Astrocyte of the cerebellum (primary cell): ENCODE results near the gene GRM5.

Source experiments
- DNase-seq: peaks from one replicate; pipeline ENCODE4 v3.0.0-alpha.2; 2011; ENCODE audit warnings: low read depth
- H3K4me3 ChIP-seq: 2 replicates; pipeline ENCODE4 v1.5.1; 2011; ENCODE audit warnings: mild to moderate bottlenecking, low read depth, low read length, moderate library complexity
- in situ Hi-C: cut with HindIII; loops from 2 replicates; pipeline ENCODE4 v1.10.0; 2017; ENCODE audit warnings: low sequenced_read_pairs
- TF ChIP-seq, protein P1 (sequence below): IDR thresholded peaks from 2 replicates; pipeline ENCODE4 v1.5.1; 2012; ENCODE audit warnings: low read length, low read depth, moderate library complexity, mild to moderate bottlenecking; ENCODE audit errors: missing control alignments

The GRM5 gene

DNA sequence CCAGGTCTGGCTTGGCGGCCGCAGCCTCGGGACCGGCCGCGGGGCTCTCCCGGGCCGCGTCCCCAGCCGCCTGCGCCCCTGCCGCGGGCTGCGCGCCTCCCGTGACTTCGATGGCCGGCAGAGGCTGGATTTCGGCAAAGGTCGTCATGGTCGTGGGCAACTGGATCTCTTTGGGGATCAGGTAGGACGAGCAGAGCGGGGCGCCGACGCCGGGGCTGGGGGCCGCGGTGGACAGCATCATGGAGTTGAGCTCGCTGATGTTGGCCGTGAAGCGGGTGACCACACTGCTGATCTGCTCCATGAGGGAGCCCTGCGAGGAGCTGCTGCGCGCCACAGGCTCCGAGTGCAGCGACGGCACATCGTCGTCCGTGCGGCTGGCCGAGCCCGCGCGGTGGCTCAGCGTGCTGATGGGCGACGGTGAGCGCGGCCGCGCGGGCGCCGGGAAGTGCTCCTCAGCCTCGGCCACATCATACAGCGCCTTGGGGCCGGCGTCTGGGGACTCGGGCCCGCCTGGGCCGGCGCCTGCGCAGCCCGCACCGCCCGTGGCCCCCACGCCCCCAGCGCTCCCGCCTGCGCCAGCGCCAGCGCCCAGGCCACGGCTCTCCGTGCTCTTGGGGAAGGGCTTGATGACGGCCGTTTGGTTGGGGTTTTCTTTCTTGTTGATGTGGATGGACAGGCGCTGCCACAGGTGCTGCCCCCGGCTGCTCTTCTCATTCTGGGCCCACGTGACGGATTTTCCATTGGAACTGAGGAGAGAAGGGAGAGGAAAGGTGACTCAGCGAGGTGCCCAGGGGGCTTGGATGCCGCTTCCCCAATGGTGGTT, 556.8 kb downstream of the GRM5 start:
- TF ChIP-seq, protein P1, sequence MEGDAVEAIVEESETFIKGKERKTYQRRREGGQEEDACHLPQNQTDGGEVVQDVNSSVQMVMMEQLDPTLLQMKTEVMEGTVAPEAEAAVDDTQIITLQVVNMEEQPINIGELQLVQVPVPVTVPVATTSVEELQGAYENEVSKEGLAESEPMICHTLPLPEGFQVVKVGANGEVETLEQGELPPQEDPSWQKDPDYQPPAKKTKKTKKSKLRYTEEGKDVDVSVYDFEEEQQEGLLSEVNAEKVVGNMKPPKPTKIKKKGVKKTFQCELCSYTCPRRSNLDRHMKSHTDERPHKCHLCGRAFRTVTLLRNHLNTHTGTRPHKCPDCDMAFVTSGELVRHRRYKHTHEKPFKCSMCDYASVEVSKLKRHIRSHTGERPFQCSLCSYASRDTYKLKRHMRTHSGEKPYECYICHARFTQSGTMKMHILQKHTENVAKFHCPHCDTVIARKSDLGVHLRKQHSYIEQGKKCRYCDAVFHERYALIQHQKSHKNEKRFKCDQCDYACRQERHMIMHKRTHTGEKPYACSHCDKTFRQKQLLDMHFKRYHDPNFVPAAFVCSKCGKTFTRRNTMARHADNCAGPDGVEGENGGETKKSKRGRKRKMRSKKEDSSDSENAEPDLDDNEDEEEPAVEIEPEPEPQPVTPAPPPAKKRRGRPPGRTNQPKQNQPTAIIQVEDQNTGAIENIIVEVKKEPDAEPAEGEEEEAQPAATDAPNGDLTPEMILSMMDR: no peak
- no peak for DNase-seq
- peak overlapping the region; percentile 33 for H3K4me3 ChIP-seq
- in situ Hi-C loops: no loop called here

DNA sequence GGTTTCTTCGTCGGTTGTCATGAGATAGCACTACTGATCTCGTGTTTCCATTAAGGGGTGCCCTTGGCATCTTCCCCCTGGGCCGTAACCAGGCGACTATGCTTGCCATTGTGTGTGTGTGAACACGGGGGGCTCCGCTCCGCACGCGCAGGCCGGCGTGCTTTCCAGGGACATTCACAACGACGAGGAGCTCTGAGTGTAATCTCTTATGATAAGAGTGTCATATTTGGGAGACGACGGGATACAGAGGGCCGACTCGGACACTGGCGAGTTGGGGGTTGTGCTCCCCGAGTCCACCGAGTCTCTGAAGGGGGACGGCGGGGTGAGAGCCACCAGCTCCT, 557.4 kb downstream of the GRM5 start:
- peak overlapping the region; percentile 33 for H3K4me3 ChIP-seq
- in situ Hi-C loops: no loop called here
- no peak for DNase-seq
- TF ChIP-seq, protein P1: no peak

DNA sequence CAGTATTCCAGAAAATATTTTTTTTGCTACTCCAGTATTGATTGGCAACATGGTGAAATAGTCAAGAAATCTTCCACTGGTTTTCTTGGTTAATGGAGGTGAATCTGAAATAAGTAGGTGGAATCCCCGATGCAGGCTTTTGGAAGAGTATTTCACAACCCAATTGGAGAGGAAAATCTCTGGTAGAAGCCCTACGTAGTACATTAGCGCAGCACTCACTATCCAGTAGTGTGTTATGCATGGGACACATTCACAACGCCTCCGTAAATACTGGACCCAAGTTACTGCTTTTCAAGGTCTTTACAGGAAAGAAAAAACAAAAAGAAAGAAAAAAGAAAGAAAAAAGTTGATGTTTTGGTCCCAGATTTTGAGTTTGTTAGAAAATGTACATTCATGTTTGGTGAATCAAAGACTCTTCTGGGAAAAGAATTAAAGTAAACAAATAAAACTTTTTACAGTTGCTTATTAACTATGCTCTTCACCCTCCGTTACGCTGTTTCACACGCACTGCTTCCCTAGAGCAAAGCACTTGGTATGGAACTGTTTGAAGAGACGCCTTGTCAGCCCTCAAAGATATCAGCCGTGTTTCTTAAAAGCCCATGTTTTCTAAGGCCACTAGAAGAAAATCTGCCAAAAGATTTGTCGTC, 557.9 kb downstream of the GRM5 start:
- in situ Hi-C loops: no loop called here
- TF ChIP-seq, protein P1: no peak
- H3K4me3 ChIP-seq: no peak overlapping the region
- DNase-seq: no peak

DNA sequence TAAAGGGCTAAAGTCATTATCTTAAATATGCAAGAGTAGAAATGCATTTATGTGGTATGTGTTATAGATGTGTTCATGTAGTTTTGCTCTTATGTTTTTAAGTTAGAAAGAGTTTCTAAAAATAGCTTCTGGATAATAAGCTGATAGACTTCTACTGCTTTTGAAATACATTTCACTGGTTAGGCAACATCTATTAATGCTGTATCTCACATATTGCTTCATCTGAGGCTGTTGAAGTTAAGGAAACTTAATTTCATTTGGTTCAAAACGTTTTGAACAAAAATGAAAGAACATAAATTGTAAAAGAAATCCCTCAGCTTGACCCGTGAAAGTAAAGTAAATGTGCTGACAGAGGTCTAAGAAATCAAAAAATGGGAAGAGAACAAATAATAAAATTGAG, 564.2 kb downstream of the GRM5 start:
- in situ Hi-C loops: no loop called here
- TF ChIP-seq, protein P1: no peak
- DNase-seq: no peak
- H3K4me3 ChIP-seq: no peak overlapping the region

DNA sequence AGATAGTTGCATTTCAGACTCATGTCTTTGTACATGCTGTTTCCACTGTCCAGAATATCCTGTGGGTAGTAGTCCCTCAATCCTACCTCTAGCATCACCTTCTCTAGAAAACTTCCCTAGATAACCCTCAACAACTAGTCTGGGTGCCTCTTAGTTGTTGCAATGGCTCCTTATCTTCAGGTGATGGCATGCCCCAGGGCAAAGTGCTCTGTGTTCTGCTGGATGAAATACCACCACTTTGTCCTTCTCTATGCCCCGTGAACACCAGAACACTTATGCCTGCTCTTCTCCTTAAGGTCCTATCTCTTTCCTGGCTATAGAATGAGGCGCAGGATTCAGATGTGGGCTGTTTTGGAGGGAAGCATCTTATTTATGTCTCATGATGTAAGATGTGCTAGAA, 569.9 kb downstream of the GRM5 start:
- no peak overlapping the region for H3K4me3 ChIP-seq
- TF ChIP-seq, protein P1: no peak
- in situ Hi-C loops: no loop called here
- no peak for DNase-seq

DNA sequence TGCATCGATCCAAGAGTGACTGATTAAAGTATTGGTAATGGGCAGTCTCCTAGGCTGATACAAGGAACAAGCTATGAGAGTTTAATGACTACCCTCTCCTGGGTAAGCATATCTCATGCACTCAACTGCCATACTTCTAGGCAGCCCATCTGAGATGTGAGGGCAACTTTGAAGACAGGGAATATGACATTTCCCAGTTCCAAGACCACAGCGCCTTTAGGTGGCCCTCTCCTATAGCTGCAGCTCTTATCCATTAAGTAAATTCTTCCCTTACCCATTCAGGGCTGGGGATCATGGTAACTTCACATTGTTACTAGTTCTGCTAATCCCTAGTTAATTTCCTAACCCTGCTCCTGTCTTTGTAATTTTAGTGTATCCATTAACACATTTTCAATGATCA, 570.9 kb downstream of the GRM5 start:
- in situ Hi-C loops: no loop called here
- no peak overlapping the region for H3K4me3 ChIP-seq
- DNase-seq: no peak
- TF ChIP-seq, protein P1: no peak
